ENCODE results near the gene CBFA2T3. TPM values are rescaled to one million over a fixed set of nuclear protein-coding genes. Genes with fewer than 3 reads are reported as not detected.

The CBFA2T3 gene
- total RNA-seq, 1 experiment from 2014 or later: 13.7 TPM

DNA sequence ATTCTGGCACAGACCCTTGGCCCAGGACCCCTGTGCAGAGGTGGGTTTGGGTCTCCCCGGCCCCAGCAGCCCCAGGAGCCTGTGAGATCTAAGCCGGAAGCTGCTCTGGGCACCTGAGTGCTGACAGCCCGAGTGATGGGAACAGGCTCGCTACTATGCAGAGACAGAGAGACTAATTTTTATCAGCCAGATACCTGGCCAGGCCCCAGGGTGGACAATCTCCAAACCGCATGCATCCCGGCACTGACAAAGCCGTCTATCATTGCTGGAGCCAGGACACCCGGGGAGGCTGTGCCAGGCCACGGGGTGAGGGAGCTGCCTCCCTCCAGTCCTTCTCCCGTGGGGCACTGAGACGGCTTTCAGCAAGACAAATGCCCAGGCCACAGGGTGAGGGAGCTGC lies 25.0 kb downstream of the CBFA2T3 start:
- intact Hi-C loops (cut with micrococcal nuclease; ENCODE audit: unreplicated experiment) (no loop called here), in situ Hi-C loops (cut with HindIII; ENCODE audit: low pct_unique_long_range_greater_than_20kb, low sequenced_read_pairs) (no loop called here)
- ChIA-PET CTCF (no interaction called here), POLR2A (no interaction called here)
- H3K9me3 ChIP-seq (ENCODE audit: control insufficient read depth, insufficient read depth, low read depth, low read length): no peaks in the 10 kb centered on the region
- no peaks in the 10 kb centered on the region for H3K27me3 ChIP-seq (ENCODE audit: control insufficient read depth, insufficient read depth, low read length)
- H3K4me3 ChIP-seq (ENCODE audit: low read depth in 2 of 2, low read length in 2 of 2): no peak overlapping the region
- H3K4me1 ChIP-seq (ENCODE audit: control insufficient read depth, insufficient read depth, low read length): no peaks in the 10 kb centered on the region
- no peaks in the 10 kb centered on the region for H3K36me3 ChIP-seq (ENCODE audit: control insufficient read depth, insufficient read depth, low read length)
- no peak; the same call in 1 of the 2 replicates for ATAC-seq
- no peak overlapping the region for H3K27ac ChIP-seq (ENCODE audit: low read length)
- TF ChIP-seq, protein P1, sequence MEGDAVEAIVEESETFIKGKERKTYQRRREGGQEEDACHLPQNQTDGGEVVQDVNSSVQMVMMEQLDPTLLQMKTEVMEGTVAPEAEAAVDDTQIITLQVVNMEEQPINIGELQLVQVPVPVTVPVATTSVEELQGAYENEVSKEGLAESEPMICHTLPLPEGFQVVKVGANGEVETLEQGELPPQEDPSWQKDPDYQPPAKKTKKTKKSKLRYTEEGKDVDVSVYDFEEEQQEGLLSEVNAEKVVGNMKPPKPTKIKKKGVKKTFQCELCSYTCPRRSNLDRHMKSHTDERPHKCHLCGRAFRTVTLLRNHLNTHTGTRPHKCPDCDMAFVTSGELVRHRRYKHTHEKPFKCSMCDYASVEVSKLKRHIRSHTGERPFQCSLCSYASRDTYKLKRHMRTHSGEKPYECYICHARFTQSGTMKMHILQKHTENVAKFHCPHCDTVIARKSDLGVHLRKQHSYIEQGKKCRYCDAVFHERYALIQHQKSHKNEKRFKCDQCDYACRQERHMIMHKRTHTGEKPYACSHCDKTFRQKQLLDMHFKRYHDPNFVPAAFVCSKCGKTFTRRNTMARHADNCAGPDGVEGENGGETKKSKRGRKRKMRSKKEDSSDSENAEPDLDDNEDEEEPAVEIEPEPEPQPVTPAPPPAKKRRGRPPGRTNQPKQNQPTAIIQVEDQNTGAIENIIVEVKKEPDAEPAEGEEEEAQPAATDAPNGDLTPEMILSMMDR (IDR thresholded peaks at IDR 0.05): no peak
- TF ChIP-seq SIN3A (IDR thresholded peaks at IDR 0.05; ENCODE audit: borderline replicate concordance, insufficient read depth, low read depth, low read length) (no peak), TCF7L2 (IDR thresholded peaks at IDR 0.05; ENCODE audit: low read depth, low read length) (no peak), POLR2AphosphoS5 (IDR thresholded peaks at IDR 0.05; ENCODE audit: low read depth, low read length) (no peak)
- TF ChIP-seq, protein P2, sequence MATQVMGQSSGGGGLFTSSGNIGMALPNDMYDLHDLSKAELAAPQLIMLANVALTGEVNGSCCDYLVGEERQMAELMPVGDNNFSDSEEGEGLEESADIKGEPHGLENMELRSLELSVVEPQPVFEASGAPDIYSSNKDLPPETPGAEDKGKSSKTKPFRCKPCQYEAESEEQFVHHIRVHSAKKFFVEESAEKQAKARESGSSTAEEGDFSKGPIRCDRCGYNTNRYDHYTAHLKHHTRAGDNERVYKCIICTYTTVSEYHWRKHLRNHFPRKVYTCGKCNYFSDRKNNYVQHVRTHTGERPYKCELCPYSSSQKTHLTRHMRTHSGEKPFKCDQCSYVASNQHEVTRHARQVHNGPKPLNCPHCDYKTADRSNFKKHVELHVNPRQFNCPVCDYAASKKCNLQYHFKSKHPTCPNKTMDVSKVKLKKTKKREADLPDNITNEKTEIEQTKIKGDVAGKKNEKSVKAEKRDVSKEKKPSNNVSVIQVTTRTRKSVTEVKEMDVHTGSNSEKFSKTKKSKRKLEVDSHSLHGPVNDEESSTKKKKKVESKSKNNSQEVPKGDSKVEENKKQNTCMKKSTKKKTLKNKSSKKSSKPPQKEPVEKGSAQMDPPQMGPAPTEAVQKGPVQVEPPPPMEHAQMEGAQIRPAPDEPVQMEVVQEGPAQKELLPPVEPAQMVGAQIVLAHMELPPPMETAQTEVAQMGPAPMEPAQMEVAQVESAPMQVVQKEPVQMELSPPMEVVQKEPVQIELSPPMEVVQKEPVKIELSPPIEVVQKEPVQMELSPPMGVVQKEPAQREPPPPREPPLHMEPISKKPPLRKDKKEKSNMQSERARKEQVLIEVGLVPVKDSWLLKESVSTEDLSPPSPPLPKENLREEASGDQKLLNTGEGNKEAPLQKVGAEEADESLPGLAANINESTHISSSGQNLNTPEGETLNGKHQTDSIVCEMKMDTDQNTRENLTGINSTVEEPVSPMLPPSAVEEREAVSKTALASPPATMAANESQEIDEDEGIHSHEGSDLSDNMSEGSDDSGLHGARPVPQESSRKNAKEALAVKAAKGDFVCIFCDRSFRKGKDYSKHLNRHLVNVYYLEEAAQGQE (IDR thresholded peaks at IDR 0.05; ENCODE audit: insufficient read depth in 1 of 2, low read depth in 2 of 2, low read length in 1 of 2): no peak
- no peak for DNase-seq (ENCODE audit: low read depth, low spot score)
- no TSS peak for BruUV-seq (replicated peaks)

DNA sequence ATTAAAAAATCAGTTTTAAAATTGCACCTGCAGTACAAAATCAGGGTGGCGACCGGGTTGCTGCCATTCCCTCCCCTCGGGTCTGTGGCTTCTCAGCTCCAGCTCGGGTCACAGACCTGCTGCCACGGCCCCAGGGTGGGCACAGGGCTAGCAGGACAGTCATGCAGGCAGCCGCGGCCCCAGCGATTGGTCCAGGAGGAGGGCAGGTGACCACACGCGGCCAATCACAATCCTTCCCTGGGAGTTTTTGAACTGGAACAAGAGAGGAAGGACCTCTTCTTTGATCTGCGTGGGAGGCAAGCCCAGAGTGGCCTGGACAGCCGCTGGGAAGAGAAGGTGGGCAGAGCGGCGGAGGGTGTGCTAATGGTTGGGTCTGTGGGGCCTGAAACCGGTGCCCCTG lies 25.5 kb downstream of the CBFA2T3 start:
- no peaks in the 10 kb centered on the region for H3K4me1 ChIP-seq (ENCODE audit: control insufficient read depth, insufficient read depth, low read length)
- no peak overlapping the region for H3K4me3 ChIP-seq (ENCODE audit: low read depth in 2 of 2, low read length in 2 of 2)
- intact Hi-C loops (cut with micrococcal nuclease; ENCODE audit: unreplicated experiment): no loop called here
- H3K9me3 ChIP-seq (ENCODE audit: control insufficient read depth, insufficient read depth, low read depth, low read length): no peaks in the 10 kb centered on the region
- TF ChIP-seq, protein P1 (IDR thresholded peaks at IDR 0.05): no peak
- TF ChIP-seq SIN3A (IDR thresholded peaks at IDR 0.05; ENCODE audit: borderline replicate concordance, insufficient read depth, low read depth, low read length) (no peak), TCF7L2 (IDR thresholded peaks at IDR 0.05; ENCODE audit: low read depth, low read length) (no peak), POLR2AphosphoS5 (IDR thresholded peaks at IDR 0.05; ENCODE audit: low read depth, low read length) (no peak)
- TF ChIP-seq, protein P2 (IDR thresholded peaks at IDR 0.05; ENCODE audit: insufficient read depth in 1 of 2, low read depth in 2 of 2, low read length in 1 of 2): no peak
- H3K27ac ChIP-seq (ENCODE audit: low read length): no peak overlapping the region
- no peak for ATAC-seq
- in situ Hi-C loops (cut with HindIII; ENCODE audit: low pct_unique_long_range_greater_than_20kb, low sequenced_read_pairs): no loop called here
- DNase-seq (ENCODE audit: low read depth, low spot score): no peak
- no peaks in the 10 kb centered on the region for H3K27me3 ChIP-seq (ENCODE audit: control insufficient read depth, insufficient read depth, low read length)
- BruUV-seq (replicated peaks): no TSS peak
- ChIA-PET POLR2A (no interaction called here), CTCF (no interaction called here)
- no peaks in the 10 kb centered on the region for H3K36me3 ChIP-seq (ENCODE audit: control insufficient read depth, insufficient read depth, low read length)
